Left ventricle myocardium inferior (tissue), 1 donor: ENCODE measurements around the gene PSMD14. TPM values are rescaled to one million over a fixed set of nuclear protein-coding genes. Genes with fewer than 3 reads are reported as not detected.

Source experiments
- DNase-seq: peaks from one replicate; pipeline ENCODE4 v3.0.0-alpha.2; 2020
- H3K27ac ChIP-seq: fragments of 200-600 bp; replicated peaks from 2 replicates; pipeline ENCODE4 v1.8.0; 2021
- H3K27me3 ChIP-seq: fragments of 200-600 bp; 2 replicates; pipeline ENCODE4 v1.8.0; 2021; ENCODE audit warnings: low read depth
- H3K36me3 ChIP-seq: fragments of 200-600 bp; 2 replicates; pipeline ENCODE4 v1.8.0; 2021
- H3K4me1 ChIP-seq: fragments of 200-600 bp; 2 replicates; pipeline ENCODE4 v1.8.0; 2021
- H3K4me3 ChIP-seq: fragments of 200-600 bp; 2 replicates; pipeline ENCODE4 v1.8.0; 2021; ENCODE audit warnings: mild to moderate bottlenecking, moderate library complexity
- H3K9me3 ChIP-seq: fragments of 200-600 bp; replicated peaks from 2 replicates; pipeline ENCODE4 v1.8.0; 2021
- CTCF ChIP-seq: fragments of 200-600 bp; IDR thresholded peaks from 2 replicates; pipeline ENCODE4 v1.8.0; 2021; ENCODE audit warnings: antibody characterized with exemption, mild to moderate bottlenecking, borderline replicate concordance
- intact Hi-C: fragments of 100-400 bp; cut with micrococcal nuclease; formaldehyde crosslinking; loops from one replicate; pipeline ENCODE4 v1.11.0; 2022
- total RNA-seq: library from RNA; stranded (reverse); fragmentation: NEBNext Ultra II Directional; extraction: Animal tissue kit (Norgen Biotek cat#: 25700); gene quantifications from one replicate; pipeline ENCODE4 v1.2.1, GENCODE V29; 2021
- donor health status: DM: no; HTN: yes; CAD: no; lungs with severe emphysema.

The PSMD14 gene
- total RNA-seq, 1 donor from 2014 or later = 42.3 TPM

GRCh38 chr2:161438598-161438997 lies 130.4 kb downstream of the PSMD14 start:
- H3K9me3 ChIP-seq = peaks cover 11% of the 10 kb centered on the region
- intact Hi-C loops = no loop called here
- DNase-seq = no peak
- no peak for TF ChIP-seq CTCF
- no peaks in the 10 kb centered on the region for H3K36me3 ChIP-seq
- H3K4me1 ChIP-seq = no peaks in the 10 kb centered on the region
- peaks cover 88% of the 10 kb centered on the region for H3K27me3 ChIP-seq
- H3K27ac ChIP-seq = no peak overlapping the region
- H3K4me3 ChIP-seq = no peak overlapping the region

GRCh38 chr2:161445097-161445496 lies 136.9 kb downstream of the PSMD14 start:
- DNase-seq = no peak
- H3K27me3 ChIP-seq = peaks cover 64% of the 10 kb centered on the region
- intact Hi-C loops = no loop called here

DNA sequence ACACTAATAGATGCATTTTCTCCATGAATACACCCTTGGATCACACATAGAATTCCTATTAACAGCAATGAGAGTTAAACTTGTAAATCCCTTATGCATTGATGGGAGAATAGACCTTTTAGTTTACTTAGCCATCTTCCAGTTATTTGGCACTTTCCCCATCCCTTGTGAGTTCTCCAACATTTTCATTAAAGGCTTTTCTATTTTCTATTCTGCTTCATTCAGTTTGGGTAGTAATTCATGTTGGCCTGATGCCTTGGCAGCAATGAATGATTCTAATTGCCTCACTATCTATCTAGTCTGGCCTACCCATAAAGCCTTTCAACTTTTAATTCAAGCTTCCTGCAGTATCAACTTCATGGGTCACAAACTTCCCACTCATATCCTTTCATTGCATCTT lies 140.2 kb downstream of the PSMD14 start:
- no peak overlapping the region for H3K4me3 ChIP-seq
- no peak overlapping the region for H3K27ac ChIP-seq
- no peaks in the 10 kb centered on the region for H3K36me3 ChIP-seq
- no peak for TF ChIP-seq CTCF
- intact Hi-C loops = no loop called here
- H3K9me3 ChIP-seq = no peaks in the 10 kb centered on the region
- no peak for DNase-seq
- H3K27me3 ChIP-seq = peaks cover 32% of the 10 kb centered on the region
- no peaks in the 10 kb centered on the region for H3K4me1 ChIP-seq

More at GRCh38 chr2:161445097-161445496, 136.9 kb downstream of the PSMD14 start:
- Histone ChIP-seq H3K4me3 (no peak overlapping the region), H3K9me3 (no peaks in the 10 kb centered on the region), H3K27ac (no peak overlapping the region), H3K36me3 (no peaks in the 10 kb centered on the region), H3K4me1 (no peaks in the 10 kb centered on the region)
- TF ChIP-seq CTCF = no peak

Other genes with a start within 250 kb of the PSMD14 start
- gene TANK, start 148.0 kb upstream of the PSMD14 start, total RNA-seq = 27.8 TPM
- not detected for gene TBR1, start 107.9 kb downstream of the PSMD14 start, total RNA-seq